ENCODE measurements around the gene RFX2.
"Not testable (repeated sequence)": the region's sequence is repeated elsewhere in the genome, so short reads cannot be mapped to it uniquely, and the experiment has no call there.

Gene RFX2

DNA sequence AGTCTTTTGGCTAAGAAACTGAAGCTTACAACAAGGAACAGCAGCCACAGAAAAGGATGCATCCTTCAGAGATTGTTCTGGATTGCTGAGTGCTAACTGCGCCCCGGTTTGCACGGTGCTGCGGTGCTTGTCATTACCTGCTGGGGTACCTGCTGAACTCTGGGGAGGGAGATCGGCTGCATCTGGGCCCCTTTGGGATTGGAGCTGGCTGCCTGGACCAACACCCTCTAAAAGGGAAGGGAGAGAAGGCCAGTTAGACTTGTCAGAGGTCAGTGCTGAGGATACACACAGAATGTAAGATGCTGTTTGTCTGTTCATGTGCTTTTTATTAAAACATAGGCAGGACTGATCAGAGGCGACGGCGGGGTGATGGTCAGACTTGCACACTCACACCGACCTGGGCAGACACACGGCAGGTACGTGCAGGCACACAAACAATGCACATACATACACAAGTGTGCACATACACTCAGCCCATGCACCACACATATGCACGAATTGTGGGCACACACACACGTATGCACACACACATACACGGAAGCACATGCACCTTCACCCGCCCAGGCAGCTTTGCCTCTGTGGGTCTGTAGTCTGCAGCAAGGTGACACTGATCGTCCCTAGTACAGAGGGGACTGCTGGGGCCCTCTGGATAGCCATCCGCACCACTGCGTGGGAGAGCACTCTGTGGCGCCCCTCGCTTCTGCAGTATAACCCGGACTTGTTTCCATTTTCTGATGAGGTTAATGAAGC lies 66.1 kb downstream of the RFX2 start:
- DNase-seq (ENCODE audit: extremely low spot score, insufficient read length, low read depth) (no peak), FAIRE-seq (no peak)

DNA sequence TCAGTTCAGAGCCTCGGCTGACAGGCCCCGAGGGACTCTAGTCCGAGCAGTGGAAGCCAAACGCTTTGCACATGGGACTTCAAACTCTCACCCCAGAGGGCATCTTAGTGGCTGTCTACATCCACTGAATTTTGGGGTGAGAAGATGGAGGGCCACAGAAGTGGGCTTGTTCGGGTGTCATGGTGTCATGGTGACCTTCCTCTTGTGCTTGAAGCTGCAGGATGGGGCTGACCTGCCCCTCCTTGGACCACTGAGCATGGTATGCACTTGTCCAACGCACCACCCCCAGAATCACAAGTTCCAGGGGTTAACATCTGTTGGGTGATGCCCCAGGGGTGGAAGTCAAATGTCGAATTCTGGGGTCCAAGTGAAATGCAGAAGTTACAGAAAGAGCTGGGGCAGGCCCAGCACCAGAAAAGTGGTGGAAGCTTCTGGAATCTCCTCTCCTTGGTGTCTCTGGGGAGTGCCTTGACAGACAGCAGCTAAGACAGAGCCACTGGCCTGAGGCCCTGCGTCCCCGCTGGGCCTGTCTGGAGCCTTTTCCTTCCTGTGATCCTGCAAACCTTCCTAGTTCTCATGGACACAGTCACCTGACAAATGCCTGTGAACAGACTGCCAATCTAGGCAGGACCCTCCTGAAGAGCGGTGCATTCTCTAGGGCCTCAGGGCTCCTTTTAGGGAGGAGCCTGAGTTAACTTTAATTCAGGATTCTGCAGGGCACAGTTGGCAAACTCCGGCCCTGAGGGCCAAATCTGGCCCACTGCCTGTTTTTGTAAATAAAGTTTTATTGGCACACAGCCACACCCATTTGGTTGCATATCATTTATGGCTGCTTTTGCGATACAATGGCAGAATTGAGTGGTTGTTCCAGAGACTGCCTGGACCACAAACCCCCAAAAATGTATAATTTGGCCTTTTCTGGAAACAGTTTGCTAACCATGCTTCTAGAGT lies 67.2 kb downstream of the RFX2 start:
- FAIRE-seq = no peak
- DNase-seq (ENCODE audit: extremely low spot score, insufficient read length, low read depth) = no peak

DNA sequence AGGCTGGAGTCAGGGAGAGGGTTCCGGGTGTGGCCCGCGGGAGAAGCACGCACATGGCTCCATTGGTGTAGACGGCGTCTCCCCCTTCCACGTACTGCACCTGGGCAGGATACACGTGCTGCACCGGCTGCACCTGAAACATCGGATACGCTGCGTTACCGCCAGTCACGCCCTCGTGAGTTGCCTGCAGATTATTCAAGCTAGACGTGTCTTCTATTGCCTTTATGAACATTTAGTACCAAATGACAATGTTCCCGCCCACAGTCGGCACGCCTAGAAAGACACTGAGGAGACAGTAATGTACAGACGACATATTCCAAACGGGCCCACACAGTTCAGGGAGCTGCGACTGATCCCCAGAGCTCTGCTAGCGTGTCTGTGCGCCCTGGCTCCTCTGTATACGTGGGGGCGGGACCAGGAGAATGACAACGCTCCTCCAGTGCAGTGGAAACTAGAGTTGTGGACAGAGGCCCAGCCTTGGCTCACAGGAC lies 68.3 kb downstream of the RFX2 start:
- DNase-seq (ENCODE audit: extremely low spot score, insufficient read length, low read depth) (no peak), FAIRE-seq (no peak)

DNA sequence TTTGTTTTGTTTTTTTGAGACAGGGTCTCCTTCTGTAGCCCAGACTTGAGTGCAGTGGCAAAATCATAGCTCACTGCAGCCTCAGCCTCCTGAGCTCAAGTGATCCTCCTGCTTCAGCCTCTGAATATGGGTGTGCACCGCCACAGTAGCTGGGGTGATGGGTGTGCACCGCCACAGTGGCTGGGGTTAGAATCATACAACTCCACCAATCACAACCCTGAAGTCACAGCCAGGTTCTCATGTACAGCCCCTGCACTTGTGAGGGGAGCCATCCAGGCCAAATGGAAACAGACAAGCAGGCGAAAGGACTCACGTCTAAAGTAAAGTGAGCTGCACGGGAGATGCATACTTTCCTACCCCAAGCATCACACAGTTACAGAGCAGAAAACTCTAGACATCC lies 69.2 kb downstream of the RFX2 start:
- FAIRE-seq = no peak

DNA sequence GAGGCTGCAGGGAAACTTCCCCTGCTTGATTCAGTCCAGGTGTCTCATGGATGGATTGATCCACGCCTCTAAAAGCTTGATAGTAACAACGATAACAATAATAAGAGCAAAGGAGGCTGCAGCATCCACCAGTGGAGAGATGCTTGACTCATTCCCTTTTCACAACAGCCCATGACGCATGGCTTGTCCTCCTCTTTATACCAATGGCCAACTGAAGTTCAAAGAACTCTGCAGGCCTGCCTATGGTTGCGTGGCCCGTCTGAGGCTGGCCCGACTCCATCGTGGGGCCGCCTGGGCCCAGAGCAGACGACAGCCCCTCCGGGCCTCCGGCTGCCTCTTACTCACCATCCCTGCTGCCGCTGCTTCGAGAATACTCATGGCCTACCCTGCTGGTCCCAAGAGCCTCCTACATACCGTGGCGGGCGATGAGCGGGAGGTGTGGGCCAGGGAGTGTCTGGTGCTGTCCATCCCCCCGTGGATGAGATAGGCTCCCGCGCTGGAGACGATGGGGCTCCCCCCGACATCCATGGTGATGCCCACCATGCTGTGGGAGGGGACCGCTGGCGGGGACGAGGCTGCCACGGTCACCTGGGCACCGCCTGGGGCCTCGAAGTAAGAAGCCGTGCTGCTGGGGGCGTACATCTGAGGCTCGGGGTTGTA lies 70.6 kb downstream of the RFX2 start:
- no peak for DNase-seq (ENCODE audit: extremely low spot score, insufficient read length, low read depth)
- FAIRE-seq = no peak

More for the DNA sequence above, 69.2 kb downstream of the RFX2 start:
- no peak for DNase-seq (ENCODE audit: extremely low spot score, insufficient read length, low read depth)

DNA sequence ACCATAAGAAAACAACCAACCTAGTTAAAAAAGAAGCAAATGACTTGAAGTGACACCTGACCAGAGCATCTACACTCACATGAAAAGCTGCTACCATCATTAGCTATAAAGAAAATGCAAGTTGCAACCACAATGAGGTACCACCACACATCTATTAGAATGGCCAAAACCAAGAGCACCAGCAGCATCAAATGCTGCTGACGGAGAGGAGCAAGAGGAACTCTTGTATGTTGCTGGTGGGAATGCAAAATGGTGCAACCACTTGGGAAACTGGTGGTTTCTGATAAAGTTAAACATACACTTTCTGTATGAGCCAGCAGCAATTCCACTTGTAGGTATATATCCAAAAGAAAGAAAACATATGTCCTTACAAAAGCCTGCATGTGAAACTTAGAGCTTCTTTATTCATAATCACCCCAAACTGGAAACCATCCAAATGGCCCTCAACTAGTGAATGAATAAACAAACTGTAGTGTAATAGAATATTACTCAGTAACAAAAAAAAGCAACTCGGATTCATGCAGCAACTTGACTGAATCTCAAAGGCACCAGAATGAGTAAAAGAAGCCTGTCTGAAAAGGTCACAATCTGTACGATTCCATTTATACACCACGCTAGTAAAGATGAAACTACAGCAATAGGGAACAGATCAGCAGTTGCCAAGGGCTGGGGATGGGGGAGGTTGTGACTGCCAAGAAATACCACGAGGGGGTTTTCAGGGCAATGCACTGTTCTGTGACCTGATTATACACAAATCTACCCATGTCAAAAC lies 71.5 kb downstream of the RFX2 start:
- FAIRE-seq (peak; percentile 90), DNase-seq (ENCODE audit: extremely low spot score, insufficient read length, low read depth) (peak; percentile 49)

DNA sequence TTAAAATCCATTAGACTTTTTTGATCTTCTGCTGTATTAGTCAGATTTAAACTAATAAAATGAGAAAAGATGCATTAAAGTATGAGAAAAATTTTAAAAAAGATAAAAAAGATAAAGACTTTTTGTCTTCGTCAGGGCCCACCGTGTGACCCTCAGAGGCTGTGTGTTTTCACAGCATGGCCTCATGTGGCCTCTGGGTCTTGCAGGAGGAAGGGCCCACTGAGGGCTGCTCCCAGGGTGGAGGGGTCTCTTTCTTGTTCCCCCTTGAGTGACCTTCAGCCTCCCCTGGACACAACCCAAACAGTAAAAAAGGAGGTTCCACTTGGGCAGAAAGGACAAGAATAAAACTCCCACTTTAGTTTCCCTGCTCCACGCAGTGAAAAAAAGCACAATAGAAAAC lies 75.3 kb downstream of the RFX2 start:
- DNase-seq (ENCODE audit: extremely low spot score, insufficient read length, low read depth) (no peak), FAIRE-seq (no peak)

DNA sequence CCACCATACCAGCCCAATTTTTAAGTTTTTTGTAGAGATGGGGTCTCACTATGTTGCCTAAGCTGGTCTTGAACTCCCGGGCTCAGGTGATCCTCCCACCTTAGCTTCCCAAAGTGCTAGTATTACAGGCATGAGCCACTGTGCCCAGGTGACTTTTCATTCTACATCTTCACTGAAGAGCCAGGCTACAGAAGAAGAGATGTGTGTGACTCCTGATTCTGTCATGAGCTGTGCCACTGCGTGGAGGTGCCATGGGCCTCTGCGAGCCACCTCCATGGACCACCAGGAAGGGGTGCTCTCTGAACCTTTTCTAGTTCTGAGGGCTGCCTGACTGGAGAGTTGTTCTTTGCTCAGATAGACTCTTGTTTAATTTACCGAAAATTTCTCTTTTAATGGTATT lies 75.8 kb downstream of the RFX2 start:
- no peak for DNase-seq (ENCODE audit: extremely low spot score, insufficient read length, low read depth)
- FAIRE-seq = no peak

DNA sequence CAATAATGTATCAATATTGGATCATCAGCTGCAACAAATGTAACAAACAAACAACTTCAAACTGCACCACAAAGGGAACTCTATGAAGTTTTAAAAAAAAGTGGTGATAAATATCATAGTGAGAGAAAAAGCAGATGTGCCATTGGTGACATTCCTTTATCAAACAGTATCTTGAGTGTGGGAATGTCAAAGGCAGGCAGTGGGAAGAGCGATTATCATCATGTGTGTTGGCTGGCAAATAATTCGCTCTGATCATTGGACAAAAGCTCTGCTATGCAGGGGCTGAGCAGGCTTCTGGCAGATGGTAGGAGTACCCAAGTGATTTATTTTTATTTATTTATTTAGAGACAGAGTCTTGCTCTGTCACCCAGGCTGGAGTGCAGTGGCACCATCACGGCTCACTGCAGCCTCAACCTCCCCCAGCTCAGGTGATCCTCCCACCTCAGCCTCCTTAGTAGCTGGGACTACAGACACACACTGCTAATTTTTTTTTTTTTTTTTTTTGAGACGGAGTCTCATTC lies 76.5 kb downstream of the RFX2 start:
- no peak for FAIRE-seq
- no peak for DNase-seq (ENCODE audit: extremely low spot score, insufficient read length, low read depth)

DNA sequence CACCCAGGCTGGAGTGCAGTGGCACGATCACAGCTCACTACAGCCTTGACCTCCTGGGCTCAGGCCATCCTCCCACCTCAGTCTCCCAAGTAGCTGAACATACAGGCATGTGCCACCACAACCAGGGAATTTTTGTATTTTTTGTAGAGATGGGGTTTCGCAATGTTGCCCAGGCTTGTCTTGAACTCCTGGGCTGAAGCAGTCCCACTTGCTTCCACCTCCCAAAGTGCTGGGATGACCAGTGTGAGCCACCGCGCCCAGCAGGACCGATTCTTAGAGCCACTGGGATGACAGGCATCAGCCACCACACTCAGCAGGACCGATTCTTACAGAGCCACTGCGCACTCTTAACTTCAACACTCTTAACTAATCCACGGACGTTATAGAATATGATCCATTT lies 77.5 kb downstream of the RFX2 start:
- no peak for FAIRE-seq
- DNase-seq (ENCODE audit: extremely low spot score, insufficient read length, low read depth) = no peak

DNA sequence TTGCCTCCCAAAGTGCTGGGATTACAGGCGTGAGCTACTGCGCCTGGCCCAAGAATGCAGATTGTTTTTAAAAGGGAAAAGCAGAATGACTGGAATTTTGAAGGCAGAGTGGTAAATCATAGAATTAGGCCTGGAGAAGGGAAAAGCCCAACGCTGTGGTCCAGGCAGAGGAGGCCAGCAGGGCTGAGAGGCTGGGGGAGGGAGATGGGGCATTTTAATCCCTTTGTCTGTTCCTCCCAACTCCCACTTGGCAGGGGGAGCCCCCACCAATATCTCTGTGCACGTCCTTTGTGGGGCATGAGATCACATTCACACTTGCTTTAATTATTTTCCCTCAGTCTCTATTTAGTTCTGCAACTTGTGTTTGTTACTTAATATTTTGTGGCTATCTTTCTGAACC lies 77.9 kb downstream of the RFX2 start:
- FAIRE-seq = no peak
- DNase-seq (ENCODE audit: extremely low spot score, insufficient read length, low read depth) = no peak

DNA sequence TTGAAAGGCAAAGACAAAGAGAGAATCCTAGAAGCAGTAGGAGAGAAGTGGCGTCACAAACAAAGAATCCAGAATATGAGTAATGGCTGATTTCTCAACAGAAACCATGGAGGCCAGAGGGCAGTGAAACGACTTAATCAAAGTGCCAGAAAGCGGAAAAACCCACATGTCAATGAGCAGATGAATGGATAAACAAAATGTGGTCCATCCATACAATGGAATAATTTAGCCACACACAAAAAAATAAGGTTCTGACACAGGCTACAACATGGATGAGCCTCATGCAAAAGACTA lies 80.1 kb downstream of the RFX2 start:
- FAIRE-seq (no peak), DNase-seq (ENCODE audit: extremely low spot score, insufficient read length, low read depth) (no peak)

DNA sequence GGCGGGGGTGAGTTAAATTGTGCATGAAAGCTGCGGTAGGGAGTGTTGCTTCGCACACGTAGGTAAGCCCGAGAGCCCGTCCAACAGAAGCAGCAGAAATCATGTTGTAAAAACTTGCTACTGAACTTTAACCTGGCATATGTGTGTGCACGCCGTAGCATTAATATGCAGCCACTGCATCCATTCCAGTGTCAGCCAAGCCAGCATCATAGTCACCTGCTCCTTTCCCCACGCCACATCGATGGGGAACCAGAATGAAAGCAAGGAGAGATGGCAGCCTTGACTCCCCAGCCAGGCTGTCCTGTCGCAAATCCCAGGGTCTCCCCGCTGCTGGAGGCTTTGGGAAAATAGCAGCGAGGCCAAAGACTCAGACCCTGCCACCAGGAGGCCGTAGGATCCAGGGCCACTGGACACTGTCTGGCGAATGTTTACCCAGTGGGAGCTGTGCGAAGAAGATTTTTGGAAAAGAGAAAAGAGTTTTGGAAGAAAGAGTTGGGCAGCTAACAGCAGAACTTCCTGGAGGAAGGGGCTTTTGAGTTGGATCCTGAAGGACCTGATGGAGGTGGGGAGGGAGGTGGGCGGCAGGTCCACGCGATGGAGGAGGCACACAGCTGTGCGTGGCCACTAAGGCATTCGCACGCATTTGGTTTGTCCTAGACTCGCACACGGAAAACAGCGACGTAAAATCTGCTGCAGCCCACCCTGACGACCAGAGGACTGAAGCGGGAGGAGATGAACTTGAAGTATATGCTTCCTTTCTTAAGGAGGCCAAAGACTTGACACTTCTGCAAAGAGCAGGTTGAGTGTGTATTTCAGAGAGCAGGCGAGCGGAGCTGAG lies 83.7 kb downstream of the RFX2 start:
- FAIRE-seq = no peak

DNA sequence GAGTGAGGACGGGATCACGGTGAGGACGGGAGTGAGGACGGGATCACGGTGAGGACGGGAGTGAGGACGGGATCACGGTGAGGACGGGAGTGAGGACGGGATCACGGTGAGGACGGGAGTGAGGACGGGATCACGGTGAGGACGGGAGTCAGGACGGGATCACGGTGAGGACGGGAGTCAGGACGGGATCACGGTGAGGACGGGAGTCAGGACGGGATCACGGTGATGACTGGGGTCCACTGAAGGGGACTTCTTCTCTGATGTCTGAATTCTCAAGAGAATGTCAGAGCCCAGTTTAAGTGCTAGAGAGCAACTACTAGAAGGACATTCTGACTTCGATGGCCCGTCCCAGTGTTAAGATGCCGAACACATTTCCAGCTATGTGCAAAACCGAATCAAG lies 85.5 kb downstream of the RFX2 start:
- DNase-seq (ENCODE audit: extremely low spot score, insufficient read length, low read depth); FAIRE-seq: not testable (repeated sequence)

More for the DNA sequence above, 83.7 kb downstream of the RFX2 start:
- DNase-seq (ENCODE audit: extremely low spot score, insufficient read length, low read depth) = no peak

DNA sequence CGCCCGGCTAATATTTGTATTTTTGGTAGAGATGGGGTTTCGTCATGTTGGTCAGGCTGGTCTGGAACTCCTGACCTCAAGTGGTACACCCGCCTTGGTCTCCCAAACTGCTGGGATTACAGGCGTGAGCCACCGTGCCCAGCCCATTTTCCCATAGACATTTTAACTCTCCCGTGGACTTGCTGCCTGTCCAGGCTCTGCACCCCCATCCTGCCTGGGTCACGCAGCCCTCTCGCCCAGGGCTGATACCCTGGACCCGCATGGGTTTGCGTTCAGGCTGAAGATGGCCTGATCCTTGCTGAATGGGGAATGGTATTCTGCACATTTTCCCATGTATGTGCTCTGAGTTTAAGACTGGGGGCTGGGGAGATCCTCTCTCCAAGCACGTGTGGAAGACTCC lies 86.4 kb downstream of the RFX2 start:
- no peak for FAIRE-seq
- DNase-seq (ENCODE audit: extremely low spot score, insufficient read length, low read depth) = no peak

DNA sequence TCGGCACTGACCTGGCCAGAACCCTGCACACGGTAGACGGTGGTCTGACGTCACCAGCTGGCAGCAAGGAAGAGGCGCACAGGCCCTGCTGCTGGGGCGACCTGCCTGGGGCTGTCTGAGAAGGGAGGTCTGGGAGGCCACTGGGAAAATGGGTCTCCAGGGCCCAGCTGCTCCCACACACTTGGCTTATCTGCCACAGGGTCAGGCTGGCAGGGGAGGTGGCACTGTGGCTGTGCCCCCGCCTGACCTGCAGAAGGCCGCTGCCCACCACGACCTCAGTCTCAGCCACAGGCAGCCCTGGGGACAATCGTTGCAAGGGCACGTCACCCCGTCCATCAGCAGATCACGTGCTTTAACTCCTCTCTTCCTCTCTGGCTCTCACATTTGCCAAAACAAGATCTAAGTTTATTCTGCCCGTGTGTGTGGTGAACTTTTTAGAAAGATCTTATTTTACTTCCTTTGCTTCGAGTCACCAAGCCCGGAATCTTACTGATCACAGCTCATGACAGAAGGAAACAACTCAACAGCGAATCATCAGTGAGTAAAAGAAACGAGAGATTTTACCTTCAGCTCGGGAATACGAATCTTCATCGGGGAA lies 87.1 kb downstream of the RFX2 start:
- no peak for DNase-seq (ENCODE audit: extremely low spot score, insufficient read length, low read depth)
- FAIRE-seq = no peak

DNA sequence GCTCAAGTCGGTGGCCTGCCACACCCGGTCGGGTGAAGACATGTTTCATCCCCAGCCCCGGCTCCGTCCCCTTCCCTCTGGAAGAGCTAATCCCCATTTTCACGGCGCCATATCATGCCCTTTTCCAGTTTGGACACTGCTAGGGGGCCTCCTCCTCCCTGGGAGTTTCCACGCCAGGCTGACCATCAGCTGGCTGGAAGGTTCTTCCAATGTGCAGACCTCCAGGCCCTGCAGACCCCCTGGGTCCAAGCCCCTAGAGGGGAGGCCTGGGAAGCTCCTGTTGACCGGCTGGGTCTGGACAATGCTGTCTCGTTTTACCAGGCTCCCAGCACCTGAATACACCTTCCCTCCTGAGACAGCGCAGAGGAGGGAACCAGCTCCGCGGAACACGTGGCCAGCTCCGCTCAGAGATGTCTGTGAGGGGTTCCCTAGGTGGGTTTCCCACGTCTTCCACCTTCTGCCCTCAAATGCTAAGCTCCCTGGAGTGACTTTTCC lies 87.7 kb downstream of the RFX2 start:
- FAIRE-seq (no peak), DNase-seq (ENCODE audit: extremely low spot score, insufficient read length, low read depth) (no peak)

DNA sequence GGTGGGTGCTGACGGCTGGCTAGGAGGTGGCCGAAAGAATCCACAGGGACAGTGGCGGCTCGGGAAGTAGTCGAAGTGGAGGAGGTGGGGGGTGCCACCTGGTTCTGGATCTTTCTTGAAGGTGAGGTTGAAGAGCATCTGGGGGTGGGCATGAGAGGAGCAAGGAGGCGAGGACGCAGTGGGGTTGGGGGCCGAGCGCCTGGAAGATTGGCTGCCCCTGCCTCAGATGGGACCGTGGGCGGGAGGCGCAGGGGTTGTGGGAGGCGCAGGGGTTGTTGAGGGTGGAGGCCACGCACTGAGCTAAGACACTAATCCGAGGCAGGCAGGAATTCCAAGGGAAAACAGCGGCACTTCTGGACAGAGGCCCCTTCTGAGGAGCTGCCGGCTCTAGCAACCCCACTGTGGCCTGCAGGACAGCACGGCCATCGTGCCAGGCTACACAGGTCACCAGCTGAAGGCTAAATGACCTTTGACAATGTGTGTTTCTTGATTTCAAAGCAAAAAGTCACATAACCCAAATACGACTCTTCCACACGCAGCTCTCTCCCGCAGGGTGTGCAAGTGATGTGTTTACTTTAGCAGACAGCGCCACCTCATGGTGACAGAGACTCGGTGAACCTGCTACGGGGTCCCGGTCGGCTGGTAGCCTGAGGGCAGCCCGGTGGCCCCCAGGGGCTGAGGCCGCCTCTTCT lies 88.3 kb downstream of the RFX2 start:
- DNase-seq (ENCODE audit: extremely low spot score, insufficient read length, low read depth) (peak; percentile 54), FAIRE-seq (peak; percentile 63)
